Memory B cell (primary cell): Measurements from ENCODE around the gene ERCC6L.

Experiments
- ATAC-seq: fragments of 150-1000 bp; cut with Tn5 transposase; 2 replicates; pipeline ENCODE4 v1.10.0; 2021; ENCODE audit warnings: low read depth, mild to moderate bottlenecking, moderate library complexity
- DNase-seq, 2 donors: peaks; one replicate each; pipeline ENCODE4 v3.0.0; 2022; ENCODE audit warnings: low spot score in 2 of 2
- H3K27ac Mint-ChIP-seq: one replicate; pipeline ENCODE4 v1.8.0; 2022; ENCODE audit warnings: mild to moderate bottlenecking, moderate library complexity, mixed read lengths
- H3K27me3 Mint-ChIP-seq: one replicate; pipeline ENCODE4 v1.8.0; 2022; ENCODE audit warnings: mixed read lengths
- H3K36me3 Mint-ChIP-seq: one replicate; pipeline ENCODE4 v1.8.0; 2022; ENCODE audit warnings: mild to moderate bottlenecking, mixed read lengths
- H3K4me1 Mint-ChIP-seq: one replicate; pipeline ENCODE4 v1.8.0; 2022; ENCODE audit warnings: mixed read lengths
- H3K4me3 Mint-ChIP-seq: one replicate; pipeline ENCODE4 v1.8.0; 2022; ENCODE audit warnings: mild to moderate bottlenecking, moderate library complexity, mixed read lengths
- H3K9me3 Mint-ChIP-seq: one replicate; pipeline ENCODE4 v1.8.0; 2022; ENCODE audit warnings: mixed read lengths

ERCC6L gene

DNA sequence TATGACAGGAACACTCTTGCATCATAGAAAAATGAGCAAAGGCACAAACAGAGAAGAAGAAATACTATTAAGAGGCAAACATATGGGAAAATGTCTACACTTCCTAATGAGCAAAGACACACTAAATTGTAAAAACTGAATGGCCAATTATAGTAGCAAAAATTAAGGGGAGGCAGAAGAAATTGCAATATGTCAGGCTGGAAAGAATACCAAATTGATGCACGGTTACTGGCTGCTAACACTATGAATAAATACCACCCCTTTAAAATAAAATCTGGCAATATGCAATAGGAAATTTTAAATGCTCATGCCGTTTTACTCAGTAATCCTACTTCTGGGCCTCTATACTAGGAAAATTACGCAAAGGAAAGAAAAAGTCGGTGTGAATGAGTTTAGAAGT is 73.3 kb downstream of the ERCC6L start:
- Mint-ChIP-seq H3K9me3 (no peaks in the 10 kb centered on the region), H3K4me3 (no peak overlapping the region), H3K4me1 (no peaks in the 10 kb centered on the region), H3K27ac (no peak overlapping the region), H3K27me3 (peaks cover 4% of the 10 kb centered on the region), H3K36me3 (no peaks in the 10 kb centered on the region)
- ATAC-seq (no peak), DNase-seq (no peak)

DNA sequence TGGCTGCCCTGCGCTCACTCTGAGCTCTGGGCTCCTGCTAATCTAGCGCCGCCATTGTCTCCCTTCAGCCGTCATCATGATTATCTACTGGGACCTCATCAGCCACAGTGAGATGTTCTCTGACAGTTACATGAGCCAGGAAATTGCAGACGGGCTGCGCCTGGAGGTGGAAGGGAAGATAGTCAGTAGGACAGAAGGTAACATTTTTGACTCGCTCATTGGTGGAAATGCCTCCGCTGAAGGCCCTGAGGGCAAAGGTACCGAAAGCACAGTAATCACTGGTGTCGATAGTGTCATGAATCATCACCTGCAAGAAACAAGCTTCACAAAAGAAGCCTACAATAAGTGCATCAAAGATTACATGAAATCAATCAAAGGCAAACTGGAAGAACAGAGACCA is 79.1 kb downstream of the ERCC6L start:
- H3K27me3 Mint-ChIP-seq, result peaks cover 13% of the 10 kb centered on the region

DNA sequence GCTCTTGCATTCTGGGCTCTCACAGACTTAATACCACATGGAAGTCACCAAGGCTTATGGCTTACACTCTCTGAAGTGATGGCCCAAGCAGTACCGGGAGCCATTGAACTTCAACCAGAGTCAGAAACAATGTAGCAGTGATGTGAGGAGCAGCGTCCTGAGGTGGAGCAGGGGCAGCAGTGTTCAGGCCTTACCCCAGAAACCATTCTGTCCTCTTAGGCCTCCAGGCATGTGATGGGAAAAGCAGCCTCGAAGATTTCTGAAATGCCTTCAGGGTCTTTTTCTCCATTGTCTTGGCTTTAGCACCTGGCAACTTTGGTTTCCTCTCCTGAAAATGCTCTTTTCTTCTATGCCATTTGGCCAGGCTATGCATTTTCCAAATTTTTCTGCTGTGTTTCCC is 80.1 kb downstream of the ERCC6L start:
- DNase-seq (no peak), ATAC-seq (no peak)
- Mint-ChIP-seq H3K27ac (no peak overlapping the region), H3K9me3 (peaks cover 2% of the 10 kb centered on the region), H3K27me3 (peaks cover 13% of the 10 kb centered on the region), H3K4me3 (no peak overlapping the region), H3K36me3 (peaks cover 4% of the 10 kb centered on the region), H3K4me1 (no peaks in the 10 kb centered on the region)

More for the DNA sequence above, 79.1 kb downstream of the ERCC6L start:
- Mint-ChIP-seq H3K36me3 (peaks cover 4% of the 10 kb centered on the region), H3K27ac (no peak overlapping the region), H3K4me1 (no peaks in the 10 kb centered on the region), H3K4me3 (no peak overlapping the region), H3K9me3 (peaks cover 2% of the 10 kb centered on the region)
- no peak for ATAC-seq
- DNase-seq, result no peak
